HL-60 (cell line): ENCODE measurements around the gene LRRC32.

Source experiments
- CTCF ChIP-seq: IDR thresholded peaks from one replicate; pipeline ENCODE4 v1.5.1; 2011; ENCODE audit warnings: low read length, control low read depth, inconsistent platforms; ENCODE audit not compliant: insufficient read depth
- GABPA ChIP-seq: IDR thresholded peaks from 2 replicates; pipeline ENCODE4 v1.6.1; 2012; ENCODE audit warnings: low read depth
- POLR2AphosphoS5 ChIP-seq: IDR thresholded peaks from 2 replicates; pipeline ENCODE4 v1.6.1; 2012; ENCODE audit warnings: low read depth

GRCh38 chr11:76663912-76664440 lies 6.6 kb downstream of the LRRC32 start:
- TF ChIP-seq CTCF (no peak), POLR2AphosphoS5 (no peak), GABPA (no peak)
